Measurements from ENCODE around the gene OR2A2.

- no peak for TF ChIP-seq CTCF (IDR thresholded peaks at IDR 0.05)
- TF ChIP-seq POLR2A (IDR thresholded peaks at IDR 0.05), result no peak
Measured at GRCh38 chr7:144105211-144105610, 4.2 kb upstream of the OR2A2 start.

All from right lobe of liver (tissue), 4 donors.